Heart left ventricle (tissue), 13 donors: ENCODE measurements around the gene NUCKS1.

ENCODE experiments used
- CTCF ChIP-seq, 12 donors: fragments of 200-600 bp; sonication (generic) in 4 of 12; IDR thresholded peaks; one replicate each; pipeline versions ENCODE4 v1.5.0 to v1.8.0; 2018 to 2022; ENCODE audit warnings: antibody characterized with exemption in 12 of 12, mild to moderate bottlenecking in 5 of 12
- POLR2A ChIP-seq, 2 donors: fragments of 450-650 bp; IDR thresholded peaks; one replicate each; pipeline ENCODE4 v1.6.1; 2017; ENCODE audit warnings: antibody characterized with exemption in 2 of 2, mild to moderate bottlenecking in 2 of 2, moderate library complexity in 2 of 2
- donor health status: ischemic (EF 13 %, LVEDD 7.1; RV severe dilation, severe dysfunction).
- donor health status: DM: no; HTN: yes; CAD: no.
- donor health status: DM: no; HTN: no; CAD: no.
- donor health status: ischemic (EF 25% LVEDD 6.9; RV normal size, moderate dysfunction).
- donor health status: ischemic (EF 25% LVEDD 5.7; RV mildly dilated, moderate dysfunction).
- donor health status: ischemic (EF 35%, LVEDD 5.7; RV mildly dilated, moderate dysfunction).
- donor health status: nonischemic (EF 11% LVEDD 7.7; RV severe dilation, severe dysfunction).
- donor health status: DM: yes; HTN: yes; CAD: no.
- donor health status: PGD.
- donor health status: ischemic (EF 29% LVEDD 5.4; RV normal size, mild dysfunction).
- donor health status: nonischemic (EF 23%, LVEDD 6.1; RV moderate dilation, normal function).

- TF ChIP-seq POLR2A (IDR thresholded peaks at IDR 0.05) (no peak), CTCF (IDR thresholded peaks at IDR 0.05) (no peak)
Observed at GRCh38 chr1:205678286-205679111, 71.5 kb downstream of the NUCKS1 start.
